HG03108 (cell line): ENCODE measurements around the gene SH3GLB2.
"Not testable (repeated sequence)": the region's sequence is repeated elsewhere in the genome, so short reads cannot be mapped to it uniquely, and the experiment has no call there.

Experiments used
- ATAC-seq: cut with Tn5 transposase; IDR thresholded peaks from one replicate; pipeline ENCODE4 v1.9.1; 2021; ENCODE audit warnings: moderate library complexity; ENCODE audit not compliant: unreplicated experiment

Gene SH3GLB2

DNA sequence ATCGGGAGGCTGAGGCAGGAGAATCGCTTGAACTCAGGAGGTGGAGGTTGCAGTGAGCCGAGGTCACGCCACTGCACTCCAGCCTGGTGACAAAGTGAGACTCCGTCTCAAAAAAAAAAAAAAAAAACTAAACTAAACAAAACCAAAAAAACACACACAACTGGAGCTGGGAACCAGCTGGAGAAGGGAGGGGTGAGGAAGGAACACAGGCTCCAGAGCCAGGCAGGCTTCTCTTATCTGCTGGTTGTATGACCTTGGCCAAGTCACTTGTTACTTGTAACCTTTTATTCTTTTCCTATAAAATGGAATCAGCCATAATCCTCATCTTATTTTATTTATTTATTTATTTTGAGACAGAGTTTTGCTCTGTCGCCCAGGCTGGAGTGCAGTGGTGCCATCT is 24.0 kb downstream of the SH3GLB2 start:
- not testable (repeated sequence) for ATAC-seq

DNA sequence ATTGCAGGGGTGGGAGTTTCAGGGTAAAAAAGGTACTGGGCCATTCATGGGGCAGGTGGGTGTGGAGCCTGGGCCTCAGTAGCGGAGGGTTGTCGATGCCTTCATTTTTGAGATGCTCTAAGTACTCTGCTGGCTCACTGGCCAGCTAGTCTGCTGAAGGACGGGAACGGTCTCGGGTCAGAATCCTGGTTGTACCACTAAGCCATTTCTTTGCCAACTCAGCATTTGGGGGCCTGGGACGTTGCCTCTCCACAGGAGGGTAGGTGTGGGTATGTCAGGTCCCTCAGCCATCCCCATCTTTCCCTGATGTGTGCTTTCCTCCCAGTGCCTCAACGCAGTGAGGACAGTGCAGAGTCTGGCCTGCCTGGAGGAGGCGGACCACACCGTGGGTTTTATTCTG is 25.1 kb downstream of the SH3GLB2 start:
- no peak for ATAC-seq

DNA sequence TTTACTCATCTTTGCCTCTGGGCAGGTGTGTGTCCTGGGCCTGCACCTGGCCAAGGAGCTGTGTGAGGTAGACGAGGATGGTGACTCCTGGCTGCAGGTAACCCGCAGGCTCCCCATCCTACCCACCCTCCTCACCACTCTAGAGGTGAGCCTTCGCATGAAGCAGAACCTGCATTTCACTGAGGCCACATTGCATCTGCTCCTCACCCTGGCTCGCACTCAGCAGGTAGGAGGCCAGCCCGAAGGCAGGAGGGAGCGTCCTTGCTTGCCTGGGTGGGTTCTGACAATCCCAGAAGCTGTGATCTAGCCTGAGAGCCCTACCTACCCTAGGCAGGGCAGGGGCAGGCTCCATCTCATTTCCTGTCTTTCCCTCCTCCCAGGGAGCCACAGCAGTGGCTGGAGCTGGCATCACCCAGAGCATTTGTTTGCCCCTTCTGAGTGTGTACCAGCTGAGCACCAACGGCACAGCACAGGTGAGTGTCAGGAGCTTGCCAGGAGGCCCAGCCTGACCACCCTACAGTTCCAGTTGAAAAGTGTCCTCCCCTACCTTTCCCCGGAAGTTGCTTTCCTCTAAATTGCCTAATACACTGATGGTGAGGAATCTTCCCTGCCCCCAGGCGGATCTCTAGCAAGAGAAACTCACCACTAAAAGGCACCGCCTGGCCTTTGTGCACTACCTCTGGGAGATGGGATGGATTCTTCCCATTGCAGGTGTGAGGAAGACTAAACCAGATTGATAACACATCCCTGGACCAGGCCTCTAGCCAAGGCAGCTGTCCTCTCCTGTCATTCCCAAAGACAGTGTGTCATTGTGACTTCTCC is 26.4 kb downstream of the SH3GLB2 start:
- ATAC-seq: no peak

DNA sequence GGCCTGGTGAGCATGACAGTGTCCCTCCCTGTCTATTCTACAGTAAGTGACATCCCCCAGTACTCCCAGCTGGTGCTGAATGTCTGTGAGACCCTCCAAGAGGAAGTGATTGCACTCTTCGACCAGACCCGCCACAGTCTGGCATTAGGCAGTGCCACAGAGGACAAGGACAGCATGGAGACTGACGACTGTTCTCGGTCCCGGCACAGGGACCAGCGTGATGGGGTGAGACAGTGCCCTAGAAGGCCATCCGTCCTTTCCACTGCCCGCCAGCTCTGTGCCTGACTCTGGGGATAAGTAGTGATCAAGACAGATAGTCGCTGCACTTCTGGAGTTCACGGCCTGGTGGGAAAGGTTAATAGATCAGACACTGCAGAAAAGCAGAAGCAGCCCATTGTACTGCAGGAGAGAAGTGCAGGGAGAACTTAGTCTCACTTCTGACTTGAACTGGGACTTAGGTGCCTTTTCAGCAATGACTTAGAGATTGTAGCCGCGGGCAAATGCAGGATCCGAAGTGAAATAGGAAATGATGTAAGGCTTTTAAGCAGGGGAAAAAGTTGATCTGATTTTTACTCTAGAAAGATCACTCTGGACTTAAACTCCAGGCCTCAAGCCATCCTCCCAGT is 28.4 kb downstream of the SH3GLB2 start:
- no peak for ATAC-seq

DNA sequence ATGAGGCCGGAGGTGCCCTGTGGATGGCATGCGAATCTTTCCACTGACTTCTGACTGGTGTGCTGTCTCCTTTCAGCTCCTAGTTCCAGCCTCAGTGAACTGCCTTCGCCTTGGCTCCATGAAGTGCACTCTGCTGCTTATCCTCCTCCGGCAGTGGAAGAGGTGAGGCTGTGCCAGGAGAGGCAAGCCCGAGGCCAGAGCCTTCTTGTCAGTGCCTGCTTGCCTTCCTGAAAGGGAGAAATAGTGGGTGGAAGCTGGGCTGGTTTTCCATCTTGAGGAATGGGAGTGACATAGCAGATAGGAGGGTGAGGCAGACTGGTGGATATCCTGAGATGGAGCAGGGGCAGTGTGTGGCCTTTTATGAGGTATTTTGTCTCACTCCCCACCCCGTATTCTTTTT is 29.7 kb downstream of the SH3GLB2 start:
- ATAC-seq: no peak

DNA sequence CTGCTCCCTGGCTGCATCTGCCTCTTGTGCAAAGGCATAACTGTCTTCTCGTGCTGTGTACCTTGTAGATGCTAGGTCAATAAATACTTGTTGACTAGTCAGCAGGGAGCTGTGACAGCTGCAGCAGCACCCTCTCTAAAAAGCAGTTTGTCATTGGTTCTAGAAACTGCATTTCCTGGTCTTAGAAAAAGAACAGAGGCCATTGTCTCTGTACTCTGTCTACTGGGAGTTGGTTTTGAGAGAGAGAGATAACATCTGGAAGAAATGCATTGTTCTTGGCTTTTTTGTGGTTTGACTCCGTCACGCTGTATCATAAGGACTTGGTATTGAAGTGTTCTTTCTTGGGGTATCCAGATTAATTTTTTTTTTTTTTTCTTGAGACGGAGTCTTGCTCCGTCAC is 32.3 kb downstream of the SH3GLB2 start:
- no peak for ATAC-seq

DNA sequence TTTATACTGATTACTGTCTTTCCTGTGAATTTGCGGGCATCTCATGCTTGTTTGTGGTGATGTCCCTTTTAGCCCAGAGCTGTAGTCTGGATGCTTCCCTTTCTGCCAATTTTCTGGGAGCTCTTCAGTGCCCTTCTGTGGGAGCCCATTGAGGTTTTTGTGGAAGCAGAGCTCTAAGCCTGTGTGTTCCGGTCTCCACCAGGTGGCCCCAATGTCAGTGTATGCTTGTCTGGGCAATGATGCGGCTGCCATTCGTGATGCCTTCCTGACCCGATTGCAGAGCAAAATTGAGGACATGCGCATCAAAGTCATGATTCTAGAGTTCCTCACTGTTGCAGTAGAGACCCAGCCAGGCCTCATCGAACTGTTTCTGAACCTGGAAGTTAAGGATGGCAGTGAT is 35.1 kb downstream of the SH3GLB2 start:
- ATAC-seq: no peak

DNA sequence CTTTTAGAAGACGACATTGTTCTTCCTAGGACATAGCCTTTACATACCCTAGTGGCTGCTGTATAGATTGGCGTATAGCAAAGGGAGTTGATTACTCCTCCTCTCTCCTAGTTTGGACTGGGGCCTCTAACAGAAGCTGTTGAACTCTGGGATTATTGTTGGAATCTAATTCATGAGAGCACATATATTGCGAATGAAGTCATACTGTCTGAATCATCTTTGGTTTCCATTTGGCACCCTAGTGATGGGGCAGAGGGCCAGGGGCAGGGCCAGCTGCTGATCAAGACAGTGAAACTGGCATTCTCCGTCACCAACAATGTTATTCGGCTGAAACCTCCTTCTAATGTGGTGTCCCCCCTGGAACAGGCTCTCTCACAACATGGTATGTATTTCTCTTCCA is 40.3 kb downstream of the SH3GLB2 start:
- ATAC-seq: no peak

DNA sequence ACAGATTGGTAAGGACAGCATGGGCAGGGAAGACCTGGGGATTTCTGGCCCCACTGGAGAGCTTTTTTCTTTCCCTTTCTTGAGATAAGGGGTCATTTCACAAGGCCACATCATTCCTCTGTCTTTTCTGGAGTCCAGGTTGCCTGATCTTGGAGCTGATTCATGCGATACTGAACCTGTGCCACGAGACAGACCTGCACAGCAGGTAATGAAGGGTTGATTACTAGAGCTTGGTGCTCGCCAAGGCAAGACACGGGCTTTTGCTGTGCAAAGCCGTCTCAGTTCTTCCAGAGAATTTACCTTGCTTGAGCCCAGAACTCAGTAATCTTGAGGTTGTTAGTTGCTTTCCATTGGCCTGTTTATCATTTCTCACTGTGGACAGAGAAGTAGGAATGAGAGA is 41.5 kb downstream of the SH3GLB2 start:
- ATAC-seq: no peak

DNA sequence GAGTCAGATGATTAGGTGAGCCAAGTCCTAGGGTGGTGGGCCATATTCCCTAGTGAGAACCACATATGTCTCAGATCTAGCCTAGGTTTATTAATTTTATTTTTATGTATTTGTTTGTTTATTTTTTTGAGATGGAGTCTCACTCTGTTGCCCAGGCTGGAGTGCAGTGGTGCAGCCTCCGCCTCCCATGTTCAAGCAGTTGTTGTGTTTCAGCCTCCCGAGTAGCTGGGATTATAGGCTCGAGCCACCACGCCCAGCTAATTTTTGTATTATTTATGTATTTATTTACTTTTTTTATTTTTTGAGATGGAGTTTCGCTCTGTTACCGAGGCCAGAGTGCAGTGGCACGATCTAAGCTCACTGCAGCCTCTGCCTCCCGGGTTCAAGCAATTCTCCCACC is 44.6 kb downstream of the SH3GLB2 start:
- no peak for ATAC-seq

DNA sequence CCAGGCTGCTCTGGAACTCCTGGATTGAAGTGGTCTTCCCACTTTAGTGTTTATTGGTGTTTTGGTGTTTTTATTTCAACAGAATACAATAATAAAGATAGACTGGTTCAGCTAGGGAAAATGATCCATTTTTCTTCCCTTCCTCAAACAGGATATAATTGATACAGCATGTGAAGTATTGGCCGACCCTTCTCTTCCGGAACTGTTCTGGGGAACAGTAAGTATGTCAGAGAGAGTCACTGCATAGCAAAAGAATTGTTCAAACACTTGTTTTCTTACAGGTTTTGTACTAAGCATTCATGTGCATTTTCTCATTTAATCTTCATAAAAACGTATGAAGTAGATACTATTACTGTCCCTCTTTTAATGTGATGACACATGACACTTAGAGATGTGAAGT is 49.0 kb downstream of the SH3GLB2 start:
- ATAC-seq: no peak

DNA sequence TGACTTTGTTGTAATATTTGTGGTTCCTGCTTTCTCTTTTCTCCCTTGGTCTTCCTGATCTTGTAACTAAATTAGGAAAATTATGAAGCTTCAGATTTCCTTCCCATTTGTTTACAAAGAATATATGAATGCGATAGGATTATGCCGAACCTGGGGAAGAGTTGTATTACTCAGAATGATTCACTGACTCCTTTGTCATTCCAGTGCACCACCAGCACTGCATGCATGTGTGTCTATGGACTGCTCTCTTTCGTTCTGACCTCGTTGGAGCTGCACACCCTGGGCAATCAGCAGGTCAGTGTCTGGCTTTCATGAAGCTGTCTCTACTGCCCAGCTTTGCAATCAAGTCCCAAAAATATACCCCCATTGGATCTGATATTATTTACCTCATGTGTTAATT is 55.2 kb downstream of the SH3GLB2 start:
- no peak for ATAC-seq

DNA sequence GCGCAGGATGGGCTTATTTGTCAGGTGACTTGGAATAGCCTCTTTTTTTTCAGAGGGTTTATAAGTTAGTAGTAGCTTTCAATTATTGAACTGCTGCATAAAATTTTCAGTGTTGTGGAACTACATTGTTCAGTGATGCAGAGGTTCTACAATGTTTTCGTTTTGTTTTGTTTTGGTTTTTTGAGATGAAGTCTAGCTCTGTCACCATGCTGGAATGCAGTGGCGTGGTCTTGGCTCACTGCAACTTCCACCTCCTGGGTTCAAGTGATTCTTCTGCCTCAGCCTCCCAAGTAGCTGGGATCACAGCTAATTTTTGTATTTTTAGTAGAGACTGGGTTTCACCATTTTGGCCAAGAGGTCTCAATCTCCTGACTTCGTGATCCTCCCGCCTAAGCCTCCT is 58.6 kb downstream of the SH3GLB2 start:
- no peak for ATAC-seq

DNA sequence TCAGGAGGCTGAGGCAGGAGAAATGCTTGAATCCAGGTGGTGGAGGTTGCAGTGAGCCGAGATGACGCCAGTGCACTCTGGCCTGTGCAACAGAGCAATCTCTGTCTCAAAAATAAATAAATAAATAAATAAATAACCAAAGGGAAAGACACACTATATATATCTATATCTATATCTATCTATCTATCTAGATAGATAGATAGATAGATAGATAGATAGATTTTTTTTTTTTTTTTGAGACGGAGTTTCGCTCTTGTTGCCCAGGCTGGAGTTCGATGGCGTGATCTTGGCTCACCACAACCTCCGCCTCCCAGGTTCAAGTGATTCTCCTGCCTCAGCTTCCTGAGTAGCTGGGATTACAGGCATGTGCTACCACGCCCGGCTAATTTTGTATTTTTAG is 66.7 kb downstream of the SH3GLB2 start:
- ATAC-seq: not testable (repeated sequence)
